ENCODE results near the gene B3GALT4.
A peak's percentile ranks its signal among the peaks of the same experiment; 100 is the strongest.

The B3GALT4 gene

DNA sequence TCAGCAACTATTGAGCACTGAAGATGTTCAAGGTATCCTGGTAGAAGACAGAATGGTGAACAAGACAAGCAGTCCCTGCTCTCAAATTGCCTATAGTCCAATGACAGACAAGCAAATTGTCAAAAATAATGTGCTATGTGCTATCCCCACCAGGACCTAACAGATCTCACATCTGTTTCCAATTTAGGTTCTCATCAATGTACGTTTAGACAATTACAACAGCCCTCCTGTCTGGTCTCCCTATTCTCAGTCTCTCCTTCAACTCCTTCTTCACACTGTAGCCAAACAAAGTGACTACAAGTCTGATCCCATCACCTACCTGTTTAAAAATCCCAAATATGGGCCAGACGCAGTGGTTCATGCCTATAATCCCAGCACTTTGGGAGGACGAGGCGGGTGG is 29.4 kb downstream of the B3GALT4 start:
- DNase-seq (ENCODE audit: extremely low read depth, low read depth) = no peak
- no peak for TF ChIP-seq CTCF (IDR thresholded peaks at IDR 0.05; ENCODE audit: low read depth, low read length, missing control alignments)
- no peak overlapping the region for H3K4me3 ChIP-seq (replicated peaks; ENCODE audit: low read depth, low read length)

DNA sequence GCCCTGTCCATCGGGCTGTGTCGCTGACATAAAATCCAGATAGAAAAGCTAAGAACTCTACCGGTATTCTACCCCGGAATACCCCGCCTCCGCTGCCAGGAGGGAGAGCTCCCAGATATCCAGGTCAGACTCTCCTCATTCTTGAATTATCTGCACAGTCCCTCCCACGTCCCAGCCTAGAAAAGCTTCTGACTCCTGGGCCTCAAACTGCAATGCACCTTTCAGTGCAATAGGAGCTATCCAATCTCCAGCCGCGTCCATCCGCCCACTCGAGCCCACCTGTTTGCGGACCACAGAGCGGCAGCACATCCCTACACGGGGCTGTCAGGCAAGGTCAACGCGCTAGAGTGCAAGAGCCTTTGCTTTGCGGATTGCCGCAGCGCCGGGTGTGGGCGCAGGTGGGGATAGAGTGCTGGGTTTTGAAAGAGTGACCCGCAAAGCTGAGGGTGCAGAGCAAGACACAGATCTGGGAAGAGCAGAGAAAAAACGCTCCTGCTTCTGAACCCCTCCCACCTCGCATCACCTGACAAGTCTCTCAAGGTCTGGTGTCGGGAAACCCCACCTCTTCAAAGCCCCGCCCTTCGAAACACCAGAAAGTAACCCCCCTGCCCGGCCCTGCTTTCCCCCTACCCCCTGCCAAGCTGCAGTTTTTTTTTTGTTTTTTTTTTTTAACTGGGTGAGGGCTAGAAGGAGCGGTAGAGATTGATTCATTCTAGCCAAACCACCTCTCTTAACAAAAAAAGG is 35.6 kb downstream of the B3GALT4 start:
- no peak for DNase-seq (ENCODE audit: extremely low read depth, low read depth)
- no peak for TF ChIP-seq CTCF (IDR thresholded peaks at IDR 0.05; ENCODE audit: low read depth, low read length, missing control alignments)
- H3K4me3 ChIP-seq (replicated peaks; ENCODE audit: low read depth, low read length) = peak overlapping the region; percentile 79

- no peak for TF ChIP-seq CTCF (IDR thresholded peaks at IDR 0.05; ENCODE audit: low read depth, low read length, missing control alignments)
- H3K4me3 ChIP-seq (replicated peaks; ENCODE audit: low read depth, low read length) = peak overlapping the region; percentile 79
- DNase-seq (ENCODE audit: extremely low read depth, low read depth) = no peak
Observed at GRCh38 chr6:33313105-33313708, 36.3 kb downstream of the B3GALT4 start.

GRCh38 chr6:33313709-33314514 is 37.0 kb downstream of the B3GALT4 start, which contains the start of gene TAPBP:
TAPBP (minus strand) TSS chr6:33314078; CDS start chr6:33314041, 37 bp downstream.
- H3K4me3 ChIP-seq (replicated peaks; ENCODE audit: low read depth, low read length) = peak within 1 kb of the TSS; percentile 79
- no peak for DNase-seq (ENCODE audit: extremely low read depth, low read depth)
- TF ChIP-seq CTCF (IDR thresholded peaks at IDR 0.05; ENCODE audit: low read depth, low read length, missing control alignments) = no peak

DNA sequence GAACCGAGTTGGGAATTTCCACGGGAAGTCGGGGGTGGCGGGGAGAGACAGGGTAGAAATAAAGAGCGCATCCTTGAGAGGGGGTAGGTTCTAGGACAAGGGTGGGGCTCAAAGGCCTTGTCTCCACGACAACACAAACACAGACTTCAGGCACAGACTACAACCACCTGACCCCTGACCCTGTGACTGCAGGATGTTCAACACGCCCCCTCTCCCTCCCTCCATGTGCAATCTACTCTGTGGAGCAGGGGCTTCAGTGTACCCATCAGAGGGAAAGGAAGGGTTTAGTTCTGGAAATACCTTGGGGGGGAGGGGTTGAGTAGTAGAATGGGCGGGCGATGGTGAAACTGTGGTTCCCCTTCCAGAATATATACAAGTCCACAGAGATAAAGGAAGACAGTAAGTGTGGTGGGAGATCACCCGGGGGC is 37.6 kb downstream of the B3GALT4 start:
- no peak for TF ChIP-seq CTCF (IDR thresholded peaks at IDR 0.05; ENCODE audit: low read depth, low read length, missing control alignments)
- DNase-seq (ENCODE audit: extremely low read depth, low read depth) = peak; percentile 77
- H3K4me3 ChIP-seq (replicated peaks; ENCODE audit: low read depth, low read length) = peak overlapping the region; percentile 79

GRCh38 chr6:33314943-33315792 is 38.2 kb downstream of the B3GALT4 start:
- no peak for TF ChIP-seq CTCF (IDR thresholded peaks at IDR 0.05; ENCODE audit: low read depth, low read length, missing control alignments)
- no peak for DNase-seq (ENCODE audit: extremely low read depth, low read depth)
- H3K4me3 ChIP-seq (replicated peaks; ENCODE audit: low read depth, low read length) = peak overlapping the region; percentile 79

Measured in HFF-Myc (cell line).